Fibroblast of skin of abdomen (primary cell): ENCODE measurements around the gene TRIP13. TPM values are rescaled to one million over a fixed set of nuclear protein-coding genes. Genes with fewer than 3 reads are reported as not detected.
A peak's percentile ranks its signal among the peaks of the same experiment; 100 is the strongest.
"Not testable (repeated sequence)": the region's sequence is repeated elsewhere in the genome, so short reads cannot be mapped to it uniquely, and the experiment has no call there.

Experiments used
- DNase-seq: peaks from one replicate; pipeline ENCODE4 v3.0.0-alpha.2; 2013
- polyA plus RNA-seq, 2 experiments: library from polyadenylated mRNA; unstranded; fragments of 120-200 nt; gene quantifications; one replicate each; pipeline ENCODE4 v1.2.1, GENCODE V29; 2013; ENCODE audit not compliant: insufficient read length in 2 of 2

The TRIP13 gene
- 18.7 TPM for polyA plus RNA-seq (2013, experiment 1 of 2; ENCODE audit: insufficient read length)
- 17.5 TPM for polyA plus RNA-seq (2013, experiment 2 of 2; ENCODE audit: insufficient read length)

- DNase-seq = peak; percentile 78
Observed at GRCh38 chr5:892394-893136, at the start of gene TRIP13, which contains the start of gene BRD9. Gene TRIP13, plus strand, starts transcription at chr5:892884. Its CDS starts 115 bp downstream, at chr5:892999. Gene BRD9, minus strand, starts transcription at chr5:892801. Its CDS starts 144 bp downstream, at chr5:892657.

- DNase-seq = not testable (repeated sequence)
Observed at GRCh38 chr5:843371-843770, 49.3 kb upstream of the TRIP13 start.

GRCh38 chr5:843926-844325 lies 48.8 kb upstream of the TRIP13 start:
- not testable (repeated sequence) for DNase-seq

- DNase-seq = not testable (repeated sequence)
Observed at GRCh38 chr5:844426-844825, 48.3 kb upstream of the TRIP13 start.

GRCh38 chr5:845031-845675 lies 47.5 kb upstream of the TRIP13 start:
- not testable (repeated sequence) for DNase-seq

GRCh38 chr5:845676-846601 lies 46.7 kb upstream of the TRIP13 start:
- DNase-seq = not testable (repeated sequence)

GRCh38 chr5:846602-847091 lies 46.0 kb upstream of the TRIP13 start:
- DNase-seq = not testable (repeated sequence)

GRCh38 chr5:847212-847611 lies 45.5 kb upstream of the TRIP13 start:
- DNase-seq = not testable (repeated sequence)

- not testable (repeated sequence) for DNase-seq
Observed at GRCh38 chr5:847736-848135, 44.9 kb upstream of the TRIP13 start.

GRCh38 chr5:848671-849111 lies 44.0 kb upstream of the TRIP13 start:
- DNase-seq = no peak

- DNase-seq = no peak
Observed at GRCh38 chr5:849651-850301, 42.9 kb upstream of the TRIP13 start.

- DNase-seq = no peak
Observed at GRCh38 chr5:850511-851006, 42.1 kb upstream of the TRIP13 start, which contains the start of gene ZDHHC11. Gene ZDHHC11, minus strand, starts transcription at chr5:850986. Its CDS starts 384 bp downstream, at chr5:850602.

- no peak for DNase-seq
Observed at GRCh38 chr5:851076-851475, 41.6 kb upstream of the TRIP13 start.

- no peak for DNase-seq
Observed at GRCh38 chr5:851553-851952, 41.1 kb upstream of the TRIP13 start.

GRCh38 chr5:852018-852417 lies 40.7 kb upstream of the TRIP13 start:
- DNase-seq = no peak

- no peak for DNase-seq
Observed at GRCh38 chr5:852431-853401, 40.0 kb upstream of the TRIP13 start.

GRCh38 chr5:853416-854090 lies 39.1 kb upstream of the TRIP13 start:
- not testable (repeated sequence) for DNase-seq

GRCh38 chr5:854217-854616 lies 38.5 kb upstream of the TRIP13 start:
- no peak for DNase-seq

GRCh38 chr5:854966-855743 lies 37.5 kb upstream of the TRIP13 start:
- no peak for DNase-seq
